Memory B cell (primary cell): ENCODE data around the gene C11orf98.
"Not testable (repeated sequence)": the region's sequence is repeated elsewhere in the genome, so short reads cannot be mapped to it uniquely, and the experiment has no call there.

Source experiments
- ATAC-seq: fragments of 150-1000 bp; cut with Tn5 transposase; 2 replicates; pipeline ENCODE4 v1.10.0; 2021; ENCODE audit warnings: low read depth, mild to moderate bottlenecking, moderate library complexity
- DNase-seq, 2 donors: peaks; one replicate each; pipeline ENCODE4 v3.0.0; 2022; ENCODE audit warnings: low spot score in 2 of 2
- H3K27ac Mint-ChIP-seq: one replicate; pipeline ENCODE4 v1.8.0; 2022; ENCODE audit warnings: mild to moderate bottlenecking, moderate library complexity, mixed read lengths
- H3K27me3 Mint-ChIP-seq: one replicate; pipeline ENCODE4 v1.8.0; 2022; ENCODE audit warnings: mixed read lengths
- H3K36me3 Mint-ChIP-seq: one replicate; pipeline ENCODE4 v1.8.0; 2022; ENCODE audit warnings: mild to moderate bottlenecking, mixed read lengths
- H3K4me1 Mint-ChIP-seq: one replicate; pipeline ENCODE4 v1.8.0; 2022; ENCODE audit warnings: mixed read lengths
- H3K4me3 Mint-ChIP-seq: one replicate; pipeline ENCODE4 v1.8.0; 2022; ENCODE audit warnings: mild to moderate bottlenecking, moderate library complexity, mixed read lengths
- H3K9me3 Mint-ChIP-seq: one replicate; pipeline ENCODE4 v1.8.0; 2022; ENCODE audit warnings: mixed read lengths

Gene C11orf98

GRCh38 chr11:62675415-62675814 lies 10.4 kb upstream of the C11orf98 start:
- not testable (repeated sequence) for H3K9me3 Mint-ChIP-seq, H3K4me3 Mint-ChIP-seq
- H3K36me3 Mint-ChIP-seq, result peaks cover 11% of the 10 kb centered on the region

GRCh38 chr11:62673196-62673525 lies 8.2 kb upstream of the C11orf98 start:
- Mint-ChIP-seq H3K27ac (peak overlapping the region; percentile 92), H3K9me3 (no peaks in the 10 kb centered on the region), H3K36me3 (peaks cover 11% of the 10 kb centered on the region), H3K4me3 (peak overlapping the region; percentile 98), H3K27me3 (no peaks in the 10 kb centered on the region), H3K4me1 (peaks cover 23% of the 10 kb centered on the region)
- ATAC-seq (no peak), DNase-seq (no peak)

More at GRCh38 chr11:62675415-62675814, 10.4 kb upstream of the C11orf98 start:
- not testable (repeated sequence) for DNase-seq, ATAC-seq, H3K27me3 Mint-ChIP-seq, H3K27ac Mint-ChIP-seq
- H3K4me1 Mint-ChIP-seq, result peaks cover 24% of the 10 kb centered on the region

- peak within 1 kb of the TSS; percentile 92 for H3K27ac Mint-ChIP-seq
- no peaks in the 10 kb centered on the region for H3K9me3 Mint-ChIP-seq
- peaks cover 16% of the 10 kb centered on the region for H3K4me1 Mint-ChIP-seq
- no peaks in the 10 kb centered on the region for H3K27me3 Mint-ChIP-seq
- peak within 1 kb of the TSS; percentile 98 for H3K4me3 Mint-ChIP-seq
- DNase-seq, result peak; percentile 57 to 76
- peaks cover 4% of the 10 kb centered on the region for H3K36me3 Mint-ChIP-seq
- peak; percentile 79 for ATAC-seq
Measured at GRCh38 chr11:62671608-62672389, 6.8 kb upstream of the C11orf98 start, which contains the start of the genes LBHD1 and UQCC3. Gene LBHD1 (minus strand): TSS chr11:62672267. CDS start chr11:62670031, 2,236 bp downstream. Gene UQCC3 (plus strand): TSS chr11:62671673. CDS start chr11:62671746, 73 bp downstream.

GRCh38 chr11:62671236-62671607 lies 6.2 kb upstream of the C11orf98 start:
- no peaks in the 10 kb centered on the region for H3K9me3 Mint-ChIP-seq
- DNase-seq (no peak), ATAC-seq (peak; percentile 14)
- no peaks in the 10 kb centered on the region for H3K27me3 Mint-ChIP-seq
- H3K36me3 Mint-ChIP-seq, result peaks cover 3% of the 10 kb centered on the region
- peak overlapping the region; percentile 92 for H3K27ac Mint-ChIP-seq
- peak overlapping the region; percentile 98 for H3K4me3 Mint-ChIP-seq
- peaks cover 20% of the 10 kb centered on the region for H3K4me1 Mint-ChIP-seq

- Mint-ChIP-seq H3K27me3 (no peaks in the 10 kb centered on the region), H3K27ac (no peak overlapping the region), H3K4me1 (peaks cover 17% of the 10 kb centered on the region), H3K4me3 (no peak overlapping the region), H3K36me3 (no peaks in the 10 kb centered on the region), H3K9me3 (no peaks in the 10 kb centered on the region)
- ATAC-seq (no peak), DNase-seq (no peak)
Measured at GRCh38 chr11:62669420-62670161, 4.6 kb upstream of the C11orf98 start.

GRCh38 chr11:62667460-62667859 lies 2.5 kb upstream of the C11orf98 start:
- peaks cover 2% of the 10 kb centered on the region for H3K36me3 Mint-ChIP-seq
- H3K4me3 Mint-ChIP-seq, result peak overlapping the region; percentile 21
- no peaks in the 10 kb centered on the region for H3K9me3 Mint-ChIP-seq
- ATAC-seq (no peak), DNase-seq (no peak)
- peak overlapping the region; percentile 90 for H3K27ac Mint-ChIP-seq
- peaks cover 21% of the 10 kb centered on the region for H3K4me1 Mint-ChIP-seq
- H3K27me3 Mint-ChIP-seq, result no peaks in the 10 kb centered on the region

- Mint-ChIP-seq H3K4me3 (peak overlapping the region; percentile 91), H3K27ac (peak overlapping the region; percentile 90), H3K36me3 (peaks cover 2% of the 10 kb centered on the region), H3K4me1 (peaks cover 18% of the 10 kb centered on the region), H3K9me3 (no peaks in the 10 kb centered on the region), H3K27me3 (no peaks in the 10 kb centered on the region)
- ATAC-seq (no peak), DNase-seq (no peak)
Measured at GRCh38 chr11:62666259-62666926, 1.4 kb upstream of the C11orf98 start.

- Mint-ChIP-seq H3K9me3 (no peaks in the 10 kb centered on the region), H3K27me3 (no peaks in the 10 kb centered on the region), H3K27ac (peak overlapping the region; percentile 90), H3K4me3 (peak overlapping the region; percentile 91), H3K36me3 (peaks cover 2% of the 10 kb centered on the region), H3K4me1 (peaks cover 18% of the 10 kb centered on the region)
- peak; percentile 26 for ATAC-seq
- peak in 1 of 2 donors; percentile 47 for DNase-seq
Measured at GRCh38 chr11:62665599-62666258, 719 bp upstream of the C11orf98 start.

GRCh38 chr11:62664405-62665074 lies 470 bp downstream of the C11orf98 start:
- Mint-ChIP-seq H3K4me1 (peaks cover 18% of the 10 kb centered on the region), H3K27me3 (no peaks in the 10 kb centered on the region), H3K36me3 (peaks cover 2% of the 10 kb centered on the region), H3K4me3 (peak overlapping the region; percentile 91), H3K27ac (peak overlapping the region; percentile 90), H3K9me3 (no peaks in the 10 kb centered on the region)
- peak; percentile 43 for ATAC-seq
- DNase-seq, result peak in 1 of 2 donors; percentile 46

GRCh38 chr11:62656796-62657429 lies 8.1 kb downstream of the C11orf98 start:
- no peak overlapping the region for H3K4me3 Mint-ChIP-seq
- H3K27ac Mint-ChIP-seq, result no peak overlapping the region
- H3K36me3 Mint-ChIP-seq, result no peaks in the 10 kb centered on the region
- H3K9me3 Mint-ChIP-seq, result no peaks in the 10 kb centered on the region
- ATAC-seq (no peak), DNase-seq (no peak)
- H3K4me1 Mint-ChIP-seq, result peaks cover 9% of the 10 kb centered on the region
- no peaks in the 10 kb centered on the region for H3K27me3 Mint-ChIP-seq

GRCh38 chr11:62654297-62654696 lies 10.7 kb downstream of the C11orf98 start:
- ATAC-seq (no peak), DNase-seq (no peak)
- Mint-ChIP-seq H3K27me3 (no peaks in the 10 kb centered on the region), H3K27ac (peak overlapping the region; percentile 28), H3K4me3 (peak overlapping the region; percentile 66), H3K36me3 (no peaks in the 10 kb centered on the region), H3K4me1 (peaks cover 16% of the 10 kb centered on the region), H3K9me3 (no peaks in the 10 kb centered on the region)

- ATAC-seq (no peak), DNase-seq (no peak)
- peaks cover 16% of the 10 kb centered on the region for H3K4me1 Mint-ChIP-seq
- no peaks in the 10 kb centered on the region for H3K9me3 Mint-ChIP-seq
- H3K36me3 Mint-ChIP-seq, result no peaks in the 10 kb centered on the region
- peak overlapping the region; percentile 98 for H3K27ac Mint-ChIP-seq
- H3K4me3 Mint-ChIP-seq, result peak overlapping the region; percentile 97
- H3K27me3 Mint-ChIP-seq, result no peaks in the 10 kb centered on the region
Measured at GRCh38 chr11:62652161-62653006, 12.6 kb downstream of the C11orf98 start.
